ENCODE measurements around the gene PSG1. TPM values are rescaled to one million over a fixed set of nuclear protein-coding genes. Genes with fewer than 3 reads are reported as not detected.
"Not testable (repeated sequence)": the region's sequence is repeated elsewhere in the genome, so short reads cannot be mapped to it uniquely, and the experiment has no call there.

Gene PSG1
- total RNA-seq, 2 experiments from 2014 or later = not detected

DNA sequence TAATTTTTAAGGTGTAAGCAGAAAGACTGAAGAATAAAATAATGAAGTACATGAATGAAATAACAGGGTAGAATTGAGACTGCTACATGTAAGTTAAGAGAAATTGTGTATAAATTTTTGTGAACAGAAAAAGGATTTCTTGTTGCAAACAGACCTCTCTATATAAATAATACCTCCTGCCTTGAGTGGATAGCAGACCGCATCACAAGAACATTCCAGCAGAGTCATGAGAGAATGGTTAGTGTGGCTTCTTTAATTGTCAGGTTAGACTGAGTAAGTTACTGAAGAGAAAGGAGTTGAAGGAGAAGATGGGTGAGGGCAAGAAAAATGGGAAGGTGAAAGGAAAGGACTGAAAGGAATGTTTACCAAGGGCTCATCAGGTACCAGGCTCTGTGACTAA, 19.6 kb upstream of the PSG1 start:
- H3K4me1 Mint-ChIP-seq, H3K36me3 Mint-ChIP-seq, H3K27ac Mint-ChIP-seq, H3K4me3 Mint-ChIP-seq, DNase-seq, H3K9me3 Mint-ChIP-seq: not testable (repeated sequence)
- peaks cover 43% of the 10 kb centered on the region for H3K27me3 Mint-ChIP-seq

DNA sequence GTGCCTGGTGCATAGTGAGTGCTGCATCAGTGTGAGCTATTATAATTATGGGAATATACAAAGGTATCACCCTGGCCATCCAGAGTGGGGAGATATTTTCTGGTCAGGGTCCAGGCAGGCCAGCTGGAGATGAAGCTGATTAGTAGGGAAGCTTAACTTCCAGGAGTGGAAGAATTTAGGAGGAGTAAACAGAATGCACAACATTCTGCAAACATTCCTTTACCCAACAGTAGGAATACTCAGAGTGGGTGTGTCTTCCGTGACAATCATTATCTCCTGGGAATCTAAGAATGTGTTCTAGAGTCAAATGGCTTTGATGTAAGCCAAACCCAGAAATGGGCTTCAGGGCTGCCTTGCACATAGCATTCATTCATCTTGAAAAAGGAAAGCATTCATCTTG, 19.1 kb upstream of the PSG1 start:
- not testable (repeated sequence) for H3K4me3 Mint-ChIP-seq, H3K4me1 Mint-ChIP-seq, H3K27ac Mint-ChIP-seq, H3K9me3 Mint-ChIP-seq, H3K36me3 Mint-ChIP-seq, DNase-seq
- peaks cover 43% of the 10 kb centered on the region for H3K27me3 Mint-ChIP-seq

DNA sequence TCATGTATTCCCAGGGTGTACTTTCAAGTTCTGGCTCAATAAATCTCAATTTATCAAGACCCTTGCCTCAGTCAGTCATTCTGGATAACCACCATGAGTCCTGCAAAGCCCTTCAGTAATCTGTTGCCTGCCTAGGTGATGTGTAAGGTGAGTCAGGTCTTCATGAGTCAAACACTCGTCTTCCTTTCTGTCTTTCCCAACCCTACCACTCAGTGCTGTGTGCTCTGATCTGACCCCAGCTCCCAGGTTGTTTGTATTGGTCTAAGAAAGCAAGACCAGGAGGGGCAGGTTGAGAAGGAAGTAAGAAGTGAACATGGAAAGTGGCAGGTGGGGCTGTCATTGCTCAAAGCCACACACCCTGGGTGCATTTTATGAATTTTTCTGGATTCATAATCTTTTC, 18.2 kb upstream of the PSG1 start:
- not testable (repeated sequence) for H3K4me3 Mint-ChIP-seq, H3K27ac Mint-ChIP-seq, H3K9me3 Mint-ChIP-seq, H3K36me3 Mint-ChIP-seq, DNase-seq, H3K4me1 Mint-ChIP-seq
- peaks cover 34% of the 10 kb centered on the region for H3K27me3 Mint-ChIP-seq

DNA sequence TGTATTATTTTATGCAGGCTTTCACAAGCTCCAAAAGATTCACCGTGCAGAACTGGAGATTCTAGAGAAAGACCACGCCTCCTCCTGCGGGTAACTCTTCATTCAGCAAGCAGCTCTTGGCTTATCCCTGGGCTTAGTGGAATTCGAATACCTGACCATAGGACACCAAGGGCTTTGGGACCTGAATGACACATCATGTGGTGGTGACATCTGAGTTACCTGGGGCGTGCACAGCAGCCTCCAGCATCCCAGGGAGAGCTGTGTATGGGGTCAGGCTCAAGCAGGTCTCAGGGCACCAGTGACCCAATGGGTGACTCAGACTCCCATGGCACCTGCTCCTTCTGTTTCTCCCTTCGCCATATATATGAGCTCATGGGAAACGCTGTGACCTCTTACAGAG, 10.9 kb upstream of the PSG1 start:
- H3K27me3 Mint-ChIP-seq = peaks cover 25% of the 10 kb centered on the region
- H3K4me1 Mint-ChIP-seq, H3K27ac Mint-ChIP-seq, H3K9me3 Mint-ChIP-seq, DNase-seq, H3K4me3 Mint-ChIP-seq, H3K36me3 Mint-ChIP-seq: not testable (repeated sequence)

DNA sequence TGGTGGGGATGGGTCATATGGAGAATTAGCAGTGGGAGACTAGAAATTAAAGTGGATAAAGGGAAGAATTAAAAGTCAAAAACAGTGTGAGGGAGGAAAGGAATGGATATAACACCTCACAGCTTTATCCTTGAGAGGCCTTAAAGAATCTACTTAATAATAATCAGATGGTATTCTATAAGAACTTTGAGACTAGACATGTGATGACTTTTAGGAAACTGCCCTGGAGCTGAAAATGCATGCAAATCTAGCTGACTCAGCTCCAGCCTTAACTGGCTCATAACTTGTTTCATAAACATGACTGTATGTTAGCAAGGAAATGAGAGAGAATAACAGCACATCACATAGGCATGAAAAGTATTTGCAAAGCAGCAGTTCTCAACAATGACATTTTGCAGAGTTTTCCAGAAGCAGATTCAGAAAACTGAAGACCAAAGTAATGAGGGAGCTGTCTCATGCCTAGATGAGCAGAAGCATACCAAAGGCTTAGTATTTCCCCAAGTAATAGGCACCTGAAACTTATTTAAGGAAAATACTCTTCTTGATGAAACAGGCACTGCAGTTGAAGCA, 8.4 kb upstream of the PSG1 start:
- H3K4me1 Mint-ChIP-seq, H3K9me3 Mint-ChIP-seq, H3K4me3 Mint-ChIP-seq, DNase-seq, H3K36me3 Mint-ChIP-seq, H3K27ac Mint-ChIP-seq: not testable (repeated sequence)
- peaks cover 45% of the 10 kb centered on the region for H3K27me3 Mint-ChIP-seq

DNA sequence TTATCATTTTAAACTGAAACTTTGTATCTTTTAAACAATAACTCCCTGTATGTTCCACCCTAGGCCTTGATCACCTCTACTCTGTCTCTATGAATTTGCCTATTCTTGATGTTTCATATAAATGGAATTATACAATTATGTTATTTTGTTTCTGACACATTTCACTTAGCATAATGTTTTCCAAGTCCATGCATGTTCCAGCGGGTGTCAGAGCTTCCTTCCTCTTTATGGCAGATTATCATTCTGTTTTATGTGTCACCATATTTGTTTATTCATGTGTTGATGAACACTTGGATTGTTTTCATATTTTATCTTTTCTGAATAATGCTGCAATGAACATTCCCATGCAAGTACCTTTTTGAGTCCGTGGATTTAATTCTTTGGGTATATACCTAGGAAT, 3.2 kb upstream of the PSG1 start:
- H3K27me3 Mint-ChIP-seq = peaks cover 64% of the 10 kb centered on the region
- H3K9me3 Mint-ChIP-seq, DNase-seq, H3K27ac Mint-ChIP-seq, H3K4me1 Mint-ChIP-seq, H3K36me3 Mint-ChIP-seq, H3K4me3 Mint-ChIP-seq: not testable (repeated sequence)

DNA sequence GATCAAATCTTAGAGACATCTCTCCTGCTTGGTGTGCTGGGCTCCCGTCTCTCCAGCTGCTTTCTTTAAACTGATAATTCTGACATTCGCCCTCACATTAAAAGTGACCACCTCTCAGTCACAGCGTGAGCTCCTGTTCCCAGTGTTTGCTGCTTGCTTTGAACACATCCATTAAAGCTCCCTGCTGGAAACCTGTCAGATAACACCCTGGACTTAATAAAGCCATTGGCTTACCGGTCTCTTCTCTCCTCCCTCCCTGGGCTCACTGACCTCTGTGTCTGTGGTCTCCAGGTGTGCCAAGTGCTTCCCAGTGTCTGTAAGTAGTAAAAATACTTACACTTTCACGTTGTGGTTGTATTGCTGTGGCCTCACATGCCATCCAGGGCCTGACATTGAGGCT, 2.5 kb upstream of the PSG1 start:
- not testable (repeated sequence) for H3K4me3 Mint-ChIP-seq, H3K4me1 Mint-ChIP-seq
- peaks cover 58% of the 10 kb centered on the region for H3K27me3 Mint-ChIP-seq

DNA sequence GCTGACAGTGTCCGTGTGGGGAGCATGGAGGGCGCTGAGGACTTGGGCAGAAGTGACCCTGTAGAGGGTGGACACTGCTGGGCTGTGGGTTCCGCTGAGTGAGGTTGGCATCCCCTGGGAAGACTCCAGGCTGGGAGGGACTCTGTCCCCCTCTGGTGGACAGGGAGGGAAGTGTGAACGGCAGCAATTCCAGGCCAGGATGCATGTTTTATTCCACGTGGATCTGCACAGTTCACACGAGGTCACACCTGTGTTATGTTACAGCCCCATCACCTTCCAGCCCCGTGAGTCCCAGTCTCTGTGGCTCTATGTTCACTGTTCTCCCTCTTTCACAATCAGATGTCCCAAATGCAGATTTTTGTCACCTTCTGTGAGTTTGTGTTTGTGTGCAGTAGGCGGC, 1.8 kb upstream of the PSG1 start:
- not testable (repeated sequence) for H3K9me3 Mint-ChIP-seq, H3K36me3 Mint-ChIP-seq, DNase-seq, H3K4me3 Mint-ChIP-seq, H3K27ac Mint-ChIP-seq, H3K4me1 Mint-ChIP-seq
- peaks cover 53% of the 10 kb centered on the region for H3K27me3 Mint-ChIP-seq

More for the DNA sequence above, 2.5 kb upstream of the PSG1 start:
- not testable (repeated sequence) for DNase-seq, H3K9me3 Mint-ChIP-seq, H3K36me3 Mint-ChIP-seq, H3K27ac Mint-ChIP-seq

DNA sequence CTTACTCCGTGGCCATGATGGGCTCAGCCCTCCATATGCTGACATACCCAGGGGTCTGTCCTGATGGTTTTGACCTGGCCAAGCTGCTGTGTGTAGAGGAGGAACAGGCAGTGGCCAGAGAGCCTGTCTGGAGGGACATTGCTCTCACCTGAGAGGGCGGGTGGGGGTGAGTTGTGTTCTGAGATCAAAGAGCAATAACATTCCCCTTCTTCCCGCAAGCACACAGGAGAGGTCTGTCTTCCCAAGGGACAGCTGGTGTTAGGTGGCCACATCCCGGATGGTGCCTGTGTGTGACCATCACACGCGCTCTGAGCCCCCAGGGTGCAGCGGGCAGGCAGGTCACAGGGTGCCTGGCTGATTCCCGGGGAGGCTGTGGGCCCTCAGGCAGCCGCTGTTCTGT, 1.1 kb upstream of the PSG1 start:
- H3K36me3 Mint-ChIP-seq, DNase-seq, H3K9me3 Mint-ChIP-seq, H3K4me1 Mint-ChIP-seq, H3K4me3 Mint-ChIP-seq, H3K27ac Mint-ChIP-seq: not testable (repeated sequence)
- peaks cover 47% of the 10 kb centered on the region for H3K27me3 Mint-ChIP-seq

DNA sequence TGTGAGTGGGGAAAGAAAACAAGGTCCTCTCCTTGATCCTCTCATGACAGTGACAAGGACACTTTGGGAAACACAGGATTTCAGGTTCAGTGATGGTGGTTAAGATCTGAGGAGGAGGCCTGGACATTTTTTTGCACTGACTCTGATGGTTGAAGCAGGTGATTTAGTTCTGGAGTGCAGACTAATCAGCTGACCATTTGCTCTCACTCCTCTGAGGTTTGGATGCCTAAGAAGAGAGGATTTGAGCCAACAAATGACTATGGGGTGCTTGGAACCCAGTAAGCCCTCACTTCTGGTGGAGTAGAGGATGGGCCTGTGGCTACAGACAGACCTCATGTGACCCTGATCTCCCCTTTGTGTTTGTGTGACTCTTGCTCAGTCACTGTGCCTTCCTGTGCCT, 2.9 kb downstream of the PSG1 start:
- H3K4me3 Mint-ChIP-seq, H3K4me1 Mint-ChIP-seq, H3K36me3 Mint-ChIP-seq: not testable (repeated sequence)

DNA sequence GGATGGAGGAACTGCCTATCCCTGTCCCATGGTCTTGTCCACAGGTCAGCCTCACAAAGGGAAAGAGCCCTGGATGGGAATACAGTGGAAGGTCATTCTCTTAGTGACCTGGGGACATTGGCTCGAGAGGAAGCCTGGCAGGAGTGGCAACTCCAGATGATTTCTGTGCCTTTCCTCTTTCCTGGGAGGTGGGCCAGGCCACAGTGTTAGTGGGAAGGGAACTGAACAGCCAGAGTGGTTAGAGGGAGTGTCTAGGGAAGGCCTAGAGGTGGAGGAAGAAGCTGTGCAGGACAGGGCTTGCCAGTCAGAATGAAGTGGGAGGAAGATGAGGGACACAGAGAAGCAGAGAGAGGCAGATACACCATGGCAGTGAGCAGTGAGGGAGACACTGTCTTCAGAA, 3.6 kb downstream of the PSG1 start:
- H3K36me3 Mint-ChIP-seq, H3K4me1 Mint-ChIP-seq, DNase-seq, H3K9me3 Mint-ChIP-seq, H3K4me3 Mint-ChIP-seq, H3K27ac Mint-ChIP-seq: not testable (repeated sequence)
- H3K27me3 Mint-ChIP-seq = peaks cover 18% of the 10 kb centered on the region

More for the DNA sequence above, 2.9 kb downstream of the PSG1 start:
- not testable (repeated sequence) for DNase-seq, H3K9me3 Mint-ChIP-seq, H3K27ac Mint-ChIP-seq
- H3K27me3 Mint-ChIP-seq = peaks cover 25% of the 10 kb centered on the region

DNA sequence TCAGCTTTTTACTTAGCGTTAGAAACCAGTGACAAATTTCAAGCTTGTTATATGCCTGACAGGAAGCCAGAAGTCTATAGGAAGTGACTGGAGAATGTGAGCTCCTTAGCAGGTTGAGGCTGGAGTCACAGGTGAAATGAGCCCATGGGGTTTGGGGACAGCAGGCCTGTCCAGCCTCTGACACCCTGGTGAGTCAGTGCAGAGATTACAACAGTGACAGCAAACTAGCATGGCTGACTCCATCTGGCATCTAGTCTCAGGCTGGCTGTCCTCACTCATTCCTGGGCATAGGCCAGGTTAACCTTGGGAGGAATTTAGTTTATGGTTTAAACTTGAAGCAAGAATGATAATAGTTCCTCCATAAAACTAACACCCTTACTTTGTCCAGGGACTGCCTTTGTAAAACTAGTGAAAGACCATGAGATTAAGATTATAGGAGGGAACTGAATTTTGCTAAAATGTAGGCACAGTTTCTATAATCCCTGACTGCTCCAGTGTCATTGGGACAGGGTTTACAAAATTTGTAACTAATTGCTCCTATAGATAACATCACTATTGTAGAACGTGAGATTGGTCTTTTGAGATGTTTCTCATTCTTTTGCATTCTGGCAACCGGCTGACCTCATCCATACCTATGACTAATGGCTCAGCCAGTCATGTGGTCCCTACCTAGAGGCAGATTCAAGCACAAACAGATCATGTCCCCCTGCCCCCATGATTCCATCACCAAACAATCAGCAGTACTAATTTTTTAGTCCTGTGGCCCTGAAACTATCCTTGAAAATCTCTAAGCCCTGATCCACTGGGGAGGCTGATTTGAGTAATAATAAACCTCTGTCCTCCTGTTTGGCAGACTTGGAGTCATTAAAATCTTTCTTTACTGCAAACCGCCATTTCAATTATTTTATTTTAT, 4.4 kb downstream of the PSG1 start:
- not testable (repeated sequence) for H3K4me3 Mint-ChIP-seq, H3K9me3 Mint-ChIP-seq, DNase-seq, H3K36me3 Mint-ChIP-seq, H3K27ac Mint-ChIP-seq, H3K4me1 Mint-ChIP-seq
- H3K27me3 Mint-ChIP-seq = peaks cover 13% of the 10 kb centered on the region

DNA sequence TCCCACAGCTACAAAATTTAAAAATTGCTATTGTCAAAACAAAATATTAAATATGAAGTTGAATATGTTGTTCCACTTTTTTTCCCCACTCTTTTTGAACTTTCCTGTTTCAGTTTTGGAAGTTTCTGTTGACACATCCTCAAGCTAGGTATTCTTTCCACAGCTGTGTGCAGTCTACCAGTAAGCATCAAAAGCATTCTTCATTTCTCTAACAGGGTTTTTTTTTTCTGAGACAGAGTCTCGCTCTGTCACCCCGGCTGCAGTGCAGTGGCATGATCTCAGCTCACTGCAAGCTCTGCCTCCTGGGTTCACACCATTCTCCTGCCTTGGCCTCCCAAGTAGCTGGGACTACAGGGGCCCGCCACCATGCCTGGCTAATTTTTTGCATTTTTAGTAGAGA, 5.4 kb downstream of the PSG1 start:
- not testable (repeated sequence) for DNase-seq, H3K36me3 Mint-ChIP-seq, H3K4me1 Mint-ChIP-seq, H3K27ac Mint-ChIP-seq, H3K27me3 Mint-ChIP-seq, H3K9me3 Mint-ChIP-seq, H3K4me3 Mint-ChIP-seq

DNA sequence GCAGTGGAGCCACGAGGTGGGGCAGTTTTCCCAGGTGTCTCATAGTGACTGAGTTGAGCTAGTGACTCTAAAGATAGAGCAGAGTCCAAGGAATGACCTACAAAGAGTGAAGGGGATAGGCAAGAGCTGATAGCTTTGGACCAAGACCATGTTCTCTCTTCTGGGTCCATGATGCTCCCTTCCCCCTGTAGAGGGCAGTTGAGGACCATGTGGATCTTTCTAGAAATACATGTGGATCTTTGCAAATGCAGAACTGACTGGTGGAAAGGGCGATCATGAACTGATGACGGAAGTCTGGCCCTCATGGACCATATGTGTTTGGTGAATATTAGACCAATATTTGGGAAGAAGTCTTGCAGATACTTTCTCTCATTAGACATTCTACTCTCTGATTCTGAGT, 6.9 kb downstream of the PSG1 start:
- Mint-ChIP-seq H3K27me3 (peaks cover 13% of the 10 kb centered on the region), H3K27ac (no peak overlapping the region), H3K9me3 (no peaks in the 10 kb centered on the region), H3K36me3 (no peaks in the 10 kb centered on the region), H3K4me1 (no peaks in the 10 kb centered on the region), H3K4me3 (no peak overlapping the region)
- no peak for DNase-seq

DNA sequence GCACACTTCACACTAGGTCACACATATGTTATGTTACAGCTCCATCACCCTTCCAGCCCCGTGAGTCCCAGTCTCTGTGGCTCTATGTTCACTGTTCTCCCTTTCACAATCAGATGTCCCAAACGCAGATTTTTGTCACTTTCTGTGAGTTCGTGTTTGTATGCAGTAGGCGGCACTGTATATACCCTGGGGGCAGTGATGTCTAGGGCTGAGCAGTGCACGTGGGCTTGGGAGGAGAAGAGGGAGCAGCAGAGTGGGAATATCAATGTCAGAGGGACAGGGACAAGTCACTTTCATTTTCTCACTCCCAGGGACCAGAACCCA, 22.0 kb downstream of the PSG1 start:
- Mint-ChIP-seq H3K9me3 (no peaks in the 10 kb centered on the region), H3K4me1 (no peaks in the 10 kb centered on the region), H3K36me3 (no peaks in the 10 kb centered on the region), H3K27ac (no peak overlapping the region), H3K4me3 (no peak overlapping the region), H3K27me3 (peaks cover 3% of the 10 kb centered on the region)
- DNase-seq = no peak

DNA sequence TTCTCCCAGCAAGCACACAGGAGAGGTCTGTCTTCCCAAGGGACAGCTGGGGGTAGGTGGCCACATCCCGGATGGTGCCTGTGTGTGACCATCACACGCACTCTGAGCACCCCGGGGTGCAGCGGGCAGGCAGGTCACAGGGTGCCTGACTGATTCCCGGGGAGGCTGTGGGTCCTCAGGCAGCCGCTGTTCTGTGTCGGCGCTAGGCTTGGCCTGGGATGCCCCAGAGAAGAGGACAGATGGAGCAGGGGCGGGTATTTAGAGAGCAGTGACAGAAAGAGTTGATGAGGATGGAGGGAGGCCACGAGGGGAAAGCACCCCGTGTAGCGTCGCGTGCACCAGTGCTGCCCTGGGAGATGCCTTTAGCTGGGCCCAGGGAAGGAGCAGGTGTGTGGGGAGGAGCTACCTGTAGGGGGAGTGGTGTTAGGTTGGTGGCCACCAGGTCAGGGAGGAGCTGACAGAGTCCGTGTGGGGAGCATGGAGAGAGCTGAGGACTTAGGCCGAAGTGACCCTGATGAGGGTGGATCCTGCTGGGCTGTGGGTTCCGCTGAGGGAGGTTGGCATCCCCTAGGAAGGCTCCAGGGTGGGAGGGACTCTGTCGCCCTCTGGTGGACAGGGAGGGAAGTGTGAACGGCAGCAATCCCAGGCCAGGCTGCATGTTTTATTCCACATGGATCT, 22.5 kb downstream of the PSG1 start:
- H3K4me1 Mint-ChIP-seq, DNase-seq, H3K4me3 Mint-ChIP-seq, H3K36me3 Mint-ChIP-seq, H3K27me3 Mint-ChIP-seq, H3K27ac Mint-ChIP-seq, H3K9me3 Mint-ChIP-seq: not testable (repeated sequence)
